K562 (cell line): ENCODE results near the gene B3GALT4. TPM values are rescaled to one million over a fixed set of nuclear protein-coding genes. Genes with fewer than 3 reads are reported as not detected.

Experiments
- ATF2 ChIP-seq: sonication (generic); formaldehyde crosslinking; IDR thresholded peaks from 2 replicates; pipeline ENCODE4 v1.8.1; 2022; ENCODE audit warnings: missing genetic modification reagents
- C11orf30 ChIP-seq: fragments of 450-650 bp; IDR thresholded peaks from 2 replicates; pipeline ENCODE4 v1.6.1; 2016; ENCODE audit warnings: low read depth, mild to moderate bottlenecking
- GATAD2B ChIP-seq: fragments of 450-650 bp; IDR thresholded peaks from 2 replicates; pipeline ENCODE4 v1.6.1; 2017; ENCODE audit warnings: mild to moderate bottlenecking, borderline replicate concordance
- HDGF ChIP-seq: fragments of 450-650 bp; IDR thresholded peaks from 2 replicates; pipeline ENCODE4 v1.6.1; 2016
- HNRNPK ChIP-seq: fragments of 200-400 bp; formaldehyde crosslinking; IDR thresholded peaks from one replicate; pipeline ENCODE4 v1.6.1; 2018; ENCODE audit warnings: mild to moderate bottlenecking, low read depth, low read length; ENCODE audit not compliant: poor library complexity, severe bottlenecking
- MEF2D ChIP-seq: conservative IDR thresholded peaks from 2 replicates; pipeline ENCODE4 v1.6.1; 2016; ENCODE audit warnings: low read depth, missing genetic modification characterization, missing compliant biosample characterization
- MYBL2 ChIP-seq, 2 experiments: fragments of 450-650 bp in 1 of 2; sonication (generic) in 1 of 2; formaldehyde crosslinking in 1 of 2; IDR thresholded peaks; 2 replicates each; pipeline versions ENCODE4 v1.6.1 to v1.8.1; 2017 to 2022; ENCODE audit warnings: borderline replicate concordance in 1 of 2, inconsistent platforms in 1 of 2, low read depth in 1 of 2, mild to moderate bottlenecking in 1 of 2, missing genetic modification reagents in 1 of 2, moderate library complexity in 1 of 2
- NKRF ChIP-seq: fragments of 450-650 bp; IDR thresholded peaks from 2 replicates; pipeline ENCODE4 v1.6.1; 2016; ENCODE audit warnings: borderline replicate concordance
- RCOR1 ChIP-seq, 2 experiments: IDR thresholded peaks; 2 replicates each; pipeline ENCODE4 v1.6.1; 2012; ENCODE audit warnings: low read depth in 2 of 2, low read length in 2 of 2, borderline replicate concordance in 1 of 2, improper control_type of control experiment in 1 of 2
- SAP30 ChIP-seq: fragments of 200-600 bp; sonication (generic); IDR thresholded peaks from 2 replicates; pipeline ENCODE4 v1.6.1; 2012; ENCODE audit warnings: borderline replicate concordance, low read depth, mild to moderate bottlenecking, moderate library complexity, low read length, control low read depth, inconsistent platforms; ENCODE audit not compliant: insufficient read depth, poor library complexity, severe bottlenecking
- SIX5 ChIP-seq, 2 experiments: IDR thresholded peaks; 2 replicates each; pipeline ENCODE4 v1.6.1; 2011; ENCODE audit warnings: low read length in 2 of 2, borderline replicate concordance in 1 of 2, low read depth in 1 of 2, mild to moderate bottlenecking in 1 of 2, moderate library complexity in 1 of 2; ENCODE audit not compliant: insufficient read depth in 1 of 2
- SMAD4 ChIP-seq: fragments of 250-450 bp; sonication (Bioruptor Pico); conservative IDR thresholded peaks from 2 replicates; pipeline ENCODE4 v1.8.0; 2021; ENCODE audit warnings: inconsistent platforms, mild to moderate bottlenecking, moderate library complexity
- ZNF277 ChIP-seq: fragments of 250-450 bp; sonication (Bioruptor Pico); IDR thresholded peaks from 2 replicates; pipeline ENCODE4 v1.8.0; 2022; ENCODE audit warnings: inconsistent platforms, mild to moderate bottlenecking, moderate library complexity, borderline replicate concordance
- ZNF668 ChIP-seq: fragments of 250-450 bp; sonication (Bioruptor Pico); IDR thresholded peaks from 2 replicates; pipeline ENCODE4 v1.8.0; 2022; ENCODE audit warnings: mild to moderate bottlenecking, inconsistent platforms
- polyA plus RNA-seq, 8 experiments: library from polyadenylated mRNA; depleted of rRNA in 4 of 8; stranded (reverse) in 5 of 8; unstranded in 3 of 8; fragments of >200 nt; fragmentation: Nextera tagmentation in 2 of 8; fragmentation: Illumina TruSeq in 1 of 8; extraction: Ambion mirVana in 2 of 8; extraction: Trizol in 1 of 8; gene quantifications; 2 replicates each; pipeline versions ENCODE4 v1.2.1 to v1.2.3, GENCODE V29; 2011 to 2014; ENCODE audit warnings: inconsistent platforms in 1 of 8, missing spikeins in 1 of 8
- total RNA-seq, 7 experiments: library from RNA; depleted of rRNA in 6 of 7; stranded (reverse); fragments of >200 nt in 6 of 7; fragmentation: Illumina TruSeq in 2 of 7; extraction: Trizol in 2 of 7; gene quantifications; 2 replicates each; pipeline versions ENCODE4 v1.2.1 to v1.2.3, GENCODE V29; 2011 to 2021; ENCODE audit warnings: low replicate concordance in 1 of 7
- TF ChIP-seq, protein P1 (sequence below): IDR thresholded peaks from 2 replicates; pipeline ENCODE4 v1.6.1; 2011; ENCODE audit warnings: borderline replicate concordance, low read depth, mild to moderate bottlenecking, moderate library complexity, low read length; ENCODE audit not compliant: insufficient read depth, poor library complexity, severe bottlenecking
- TF ChIP-seq, protein P2 (sequence below): fragments of 450-650 bp; IDR thresholded peaks from 2 replicates; pipeline ENCODE4 v1.6.1; 2016; ENCODE audit warnings: antibody characterized with exemption

The B3GALT4 gene
- total and polyA plus RNA-seq, 9 of the 15 experiments (the other 6 are each of a cell fraction or from before 2014, with no cell fraction given): 0.11 to 1.3 (median 0.53) TPM; not detected in 1

- TF ChIP-seq MYBL2 (IDR thresholded peaks at IDR 0.05; ENCODE audit: low read depth) (no peak), MYBL2 (CRISPR knock-in tag; IDR thresholded peaks at IDR 0.05; ENCODE audit: borderline replicate concordance) (no peak), ZNF668 (no peak), C11orf30 (no peak), ATF2 (CRISPR knock-in tag) (no peak), HNRNPK (peak; percentile 72), HDGF (no peak), SIX5 (IDR thresholded peaks at IDR 0.05; ENCODE audit: borderline replicate concordance in 1 of 2, insufficient read depth in 1 of 2, low read depth in 1 of 2, low read length in 2 of 2) (no peak), GATAD2B (peak; percentile 97), MEF2D (tag) (no peak), SAP30 (no peak), ZNF277 (CRISPR knock-in tag) (no peak), RCOR1 (IDR thresholded peaks at IDR 0.05; ENCODE audit: borderline replicate concordance in 1 of 2, low read depth in 2 of 2, low read length in 2 of 2) (peak in 1 of 2 experiments; percentile 69; a peak in 1 of 4 replicates), NKRF (no peak), SMAD4 (CRISPR knock-in tag) (peak; percentile 95)
- TF ChIP-seq, protein P1, sequence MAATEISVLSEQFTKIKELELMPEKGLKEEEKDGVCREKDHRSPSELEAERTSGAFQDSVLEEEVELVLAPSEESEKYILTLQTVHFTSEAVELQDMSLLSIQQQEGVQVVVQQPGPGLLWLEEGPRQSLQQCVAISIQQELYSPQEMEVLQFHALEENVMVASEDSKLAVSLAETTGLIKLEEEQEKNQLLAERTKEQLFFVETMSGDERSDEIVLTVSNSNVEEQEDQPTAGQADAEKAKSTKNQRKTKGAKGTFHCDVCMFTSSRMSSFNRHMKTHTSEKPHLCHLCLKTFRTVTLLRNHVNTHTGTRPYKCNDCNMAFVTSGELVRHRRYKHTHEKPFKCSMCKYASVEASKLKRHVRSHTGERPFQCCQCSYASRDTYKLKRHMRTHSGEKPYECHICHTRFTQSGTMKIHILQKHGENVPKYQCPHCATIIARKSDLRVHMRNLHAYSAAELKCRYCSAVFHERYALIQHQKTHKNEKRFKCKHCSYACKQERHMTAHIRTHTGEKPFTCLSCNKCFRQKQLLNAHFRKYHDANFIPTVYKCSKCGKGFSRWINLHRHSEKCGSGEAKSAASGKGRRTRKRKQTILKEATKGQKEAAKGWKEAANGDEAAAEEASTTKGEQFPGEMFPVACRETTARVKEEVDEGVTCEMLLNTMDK: peak; percentile 91
- TF ChIP-seq, protein P2, sequence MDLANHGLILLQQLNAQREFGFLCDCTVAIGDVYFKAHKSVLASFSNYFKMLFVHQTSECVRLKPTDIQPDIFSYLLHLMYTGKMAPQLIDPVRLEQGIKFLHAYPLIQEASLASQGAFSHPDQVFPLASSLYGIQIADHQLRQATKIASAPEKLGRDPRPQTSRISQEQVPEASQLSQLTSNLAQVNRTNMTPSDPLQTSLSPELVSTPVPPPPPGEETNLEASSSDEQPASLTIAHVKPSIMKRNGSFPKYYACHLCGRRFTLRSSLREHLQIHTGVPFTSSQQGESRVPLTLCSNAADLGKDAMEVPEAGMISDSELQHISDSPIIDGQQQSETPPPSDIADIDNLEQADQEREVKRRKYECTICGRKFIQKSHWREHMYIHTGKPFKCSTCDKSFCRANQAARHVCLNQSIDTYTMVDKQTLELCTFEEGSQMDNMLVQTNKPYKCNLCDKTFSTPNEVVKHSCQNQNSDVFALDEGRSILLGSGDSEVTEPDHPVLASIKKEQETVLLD: no peak
Measured at GRCh38 chr6:33276864-33277662, at the start of gene B3GALT4 (continued).
